ENCODE measurements around the gene CDKAL1. TPM values are rescaled to one million over a fixed set of nuclear protein-coding genes. Genes with fewer than 3 reads are reported as not detected.

CDKAL1 gene
- total and polyA plus RNA-seq, 10 donors = 4.8 to 26.9 (median 20.1) TPM

DNA sequence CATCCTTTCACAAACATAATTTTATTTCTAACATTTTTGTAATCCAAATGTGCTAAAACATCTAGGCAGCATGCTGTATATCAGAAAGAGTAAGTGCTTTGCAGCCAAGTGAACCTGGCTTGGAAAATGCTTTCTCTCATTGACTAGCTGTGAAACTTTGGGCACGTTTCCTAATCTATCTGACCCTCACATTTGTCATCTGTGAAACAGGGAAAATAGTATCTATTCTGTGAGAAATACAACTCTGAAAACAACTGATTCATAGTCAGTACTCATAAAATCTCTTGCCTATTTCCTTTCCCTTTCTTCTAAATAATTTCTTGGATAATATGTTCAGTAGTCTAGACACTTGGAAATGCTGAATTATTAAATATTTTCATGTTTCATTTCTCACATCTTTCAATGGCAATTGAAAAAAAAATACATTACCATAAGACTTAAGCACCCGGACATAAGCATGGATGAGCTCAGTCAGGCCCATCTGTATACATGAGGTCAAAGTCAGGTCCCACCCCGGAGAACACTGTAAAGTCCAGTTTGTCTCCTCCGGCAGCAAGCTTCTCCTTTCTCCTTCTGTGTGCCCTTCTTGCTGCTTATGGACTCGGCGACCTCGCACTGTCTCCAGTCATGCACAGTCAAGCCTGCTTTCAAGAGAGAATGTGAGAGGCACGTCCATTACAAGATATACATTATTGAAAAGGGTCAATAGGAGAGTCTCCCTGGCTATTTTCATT lies 604.2 kb downstream of the CDKAL1 start:
- H3K4me3 ChIP-seq = no peak overlapping the region
- DNase-seq = no peak
- WGBS, 5 donors = 78 to 88% (median 80%) methylated on average over 8 of the region's 8 CpGs
- H3K4me1 ChIP-seq = no peaks in the 10 kb centered on the region
- no peak overlapping the region for H3K27ac ChIP-seq
- intact Hi-C loops (cut with DNase I; ENCODE audit: low total_unique reads) = no loop called here
- H3K9me3 ChIP-seq = no peaks in the 10 kb centered on the region
- H3K27me3 ChIP-seq (replicated peaks in 1 of 7) = no peaks in the 10 kb centered on the region
- peaks cover 0 to 16% (median 0%) of the 10 kb centered on the region in 6 donors for H3K36me3 ChIP-seq
- no peak for TF ChIP-seq POLR2A (IDR thresholded peaks at IDR 0.05)
- TF ChIP-seq POLR2AphosphoS5 (IDR thresholded peaks at IDR 0.05) = no peak
- TF ChIP-seq, protein P1, sequence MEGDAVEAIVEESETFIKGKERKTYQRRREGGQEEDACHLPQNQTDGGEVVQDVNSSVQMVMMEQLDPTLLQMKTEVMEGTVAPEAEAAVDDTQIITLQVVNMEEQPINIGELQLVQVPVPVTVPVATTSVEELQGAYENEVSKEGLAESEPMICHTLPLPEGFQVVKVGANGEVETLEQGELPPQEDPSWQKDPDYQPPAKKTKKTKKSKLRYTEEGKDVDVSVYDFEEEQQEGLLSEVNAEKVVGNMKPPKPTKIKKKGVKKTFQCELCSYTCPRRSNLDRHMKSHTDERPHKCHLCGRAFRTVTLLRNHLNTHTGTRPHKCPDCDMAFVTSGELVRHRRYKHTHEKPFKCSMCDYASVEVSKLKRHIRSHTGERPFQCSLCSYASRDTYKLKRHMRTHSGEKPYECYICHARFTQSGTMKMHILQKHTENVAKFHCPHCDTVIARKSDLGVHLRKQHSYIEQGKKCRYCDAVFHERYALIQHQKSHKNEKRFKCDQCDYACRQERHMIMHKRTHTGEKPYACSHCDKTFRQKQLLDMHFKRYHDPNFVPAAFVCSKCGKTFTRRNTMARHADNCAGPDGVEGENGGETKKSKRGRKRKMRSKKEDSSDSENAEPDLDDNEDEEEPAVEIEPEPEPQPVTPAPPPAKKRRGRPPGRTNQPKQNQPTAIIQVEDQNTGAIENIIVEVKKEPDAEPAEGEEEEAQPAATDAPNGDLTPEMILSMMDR (IDR thresholded peaks at IDR 0.05 in 8 of 11, conservative IDR thresholded peaks at IDR 0.05 in 3 of 11) = no peak

DNA sequence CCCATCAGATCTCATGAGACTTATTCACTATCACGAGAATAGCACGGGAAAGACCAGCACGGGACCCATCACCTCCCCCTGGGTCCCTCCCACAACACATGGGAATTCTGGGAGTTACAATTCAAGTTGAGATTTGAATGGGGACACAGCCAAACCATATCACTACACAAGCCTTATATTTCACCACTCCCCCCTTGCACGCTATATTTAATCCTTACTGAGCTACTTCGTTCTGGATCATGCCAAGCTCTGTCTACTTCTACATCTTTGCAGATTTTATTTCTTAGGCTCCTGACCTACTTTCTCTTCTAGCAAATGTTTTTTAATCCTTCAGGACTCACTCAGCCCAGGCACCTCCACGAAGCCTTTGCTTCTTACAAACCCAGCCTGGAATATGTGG lies 606.7 kb downstream of the CDKAL1 start:
- intact Hi-C loops (cut with DNase I; ENCODE audit: low total_unique reads) = no loop called here
- Histone ChIP-seq H3K4me1 (no peaks in the 10 kb centered on the region), H3K36me3 (peaks cover 0 to 16% (median 0%) of the 10 kb centered on the region in 6 donors), H3K4me3 (no peak overlapping the region), H3K27ac (no peak overlapping the region), H3K27me3 (replicated peaks in 1 of 7) (no peaks in the 10 kb centered on the region), H3K9me3 (no peaks in the 10 kb centered on the region)
- no peak for TF ChIP-seq POLR2AphosphoS5 (IDR thresholded peaks at IDR 0.05)
- TF ChIP-seq, protein P1 (IDR thresholded peaks at IDR 0.05 in 8 of 11, conservative IDR thresholded peaks at IDR 0.05 in 3 of 11) = no peak
- TF ChIP-seq POLR2A (IDR thresholded peaks at IDR 0.05) = no peak
- WGBS, 5 donors = 94 to 99% (median 96%) methylated on average over 6 of the region's 6 CpGs
- DNase-seq = no peak

DNA sequence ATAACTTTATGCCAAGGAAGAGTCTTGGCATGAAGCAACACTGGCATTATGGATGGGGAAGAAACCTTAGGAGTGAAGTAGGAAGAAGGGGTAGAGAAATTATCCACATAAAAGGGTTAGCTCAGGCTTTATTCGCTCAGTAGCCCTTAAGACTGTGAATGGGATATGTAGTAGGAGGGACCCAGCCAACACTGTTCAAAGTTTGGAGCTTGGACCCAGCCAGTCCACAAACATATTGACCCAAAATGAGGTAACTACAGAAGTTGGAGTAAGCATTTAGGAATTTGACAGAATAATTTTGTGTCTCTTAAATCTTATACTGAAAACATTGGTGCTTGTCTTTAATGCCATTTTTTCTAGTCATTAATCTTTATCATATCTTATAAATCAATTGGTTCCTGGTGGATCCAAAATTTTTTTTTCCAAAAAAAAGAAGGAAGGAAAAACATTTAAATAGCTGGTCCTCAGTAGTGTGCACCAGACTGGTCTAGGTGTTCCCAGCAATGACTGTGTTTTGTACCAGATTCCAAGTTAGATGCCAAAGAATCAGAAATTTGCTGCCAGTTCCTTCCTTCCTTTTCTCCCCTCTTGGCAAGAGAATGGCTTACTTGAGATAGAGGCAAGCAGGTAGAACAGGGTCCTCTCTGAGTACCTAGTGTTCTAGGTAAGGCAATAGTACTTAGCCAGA lies 607.5 kb downstream of the CDKAL1 start:
- intact Hi-C loops (cut with DNase I; ENCODE audit: low total_unique reads) = no loop called here
- H3K27me3 ChIP-seq (replicated peaks in 1 of 7) = no peaks in the 10 kb centered on the region
- peaks cover 0 to 16% (median 0%) of the 10 kb centered on the region in 6 donors for H3K36me3 ChIP-seq
- H3K4me3 ChIP-seq = no peak overlapping the region
- WGBS, 5 donors = 88 to 100% (median 95%) methylated on average over 1 of the region's 1 CpG
- no peak for DNase-seq
- no peak for TF ChIP-seq POLR2AphosphoS5 (IDR thresholded peaks at IDR 0.05)
- TF ChIP-seq, protein P1 (IDR thresholded peaks at IDR 0.05 in 8 of 11, conservative IDR thresholded peaks at IDR 0.05 in 3 of 11) = no peak
- no peak for TF ChIP-seq POLR2A (IDR thresholded peaks at IDR 0.05)
- H3K9me3 ChIP-seq = no peaks in the 10 kb centered on the region
- H3K4me1 ChIP-seq = no peaks in the 10 kb centered on the region
- H3K27ac ChIP-seq = no peak overlapping the region

DNA sequence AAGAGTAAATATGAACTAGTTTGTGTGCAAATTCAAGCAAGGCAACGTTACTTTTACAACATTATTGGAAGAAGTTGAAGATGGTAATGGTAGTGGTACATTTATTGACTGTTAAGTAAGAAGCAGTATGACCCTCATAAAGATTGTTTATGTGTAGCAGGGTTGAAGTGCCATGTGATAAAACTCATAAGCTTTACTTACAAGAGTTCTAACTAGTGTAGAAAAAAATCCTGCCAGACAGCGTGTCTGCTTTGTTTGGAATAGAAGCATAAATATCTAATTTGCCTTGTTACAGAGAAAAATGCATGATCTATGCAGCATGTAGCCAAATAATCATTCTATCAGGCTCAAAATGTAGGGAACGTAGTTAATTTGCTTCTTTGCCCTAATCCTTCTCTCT lies 608.5 kb downstream of the CDKAL1 start:
- H3K27me3 ChIP-seq (replicated peaks in 1 of 7) = no peaks in the 10 kb centered on the region
- no peak overlapping the region for H3K4me3 ChIP-seq
- no peak overlapping the region for H3K27ac ChIP-seq
- H3K4me1 ChIP-seq = peaks cover 0 to 2% (median 0%) of the 10 kb centered on the region in 6 donors
- TF ChIP-seq POLR2AphosphoS5 (IDR thresholded peaks at IDR 0.05) (no peak), POLR2A (IDR thresholded peaks at IDR 0.05) (no peak)
- TF ChIP-seq, protein P1 (IDR thresholded peaks at IDR 0.05 in 8 of 11, conservative IDR thresholded peaks at IDR 0.05 in 3 of 11) = no peak
- WGBS, 5 donors = 94 to 98% (median 96%) methylated on average over 3 of the region's 3 CpGs
- H3K36me3 ChIP-seq = peaks cover 0 to 16% (median 0%) of the 10 kb centered on the region in 6 donors
- DNase-seq = no peak
- intact Hi-C loops (cut with DNase I; ENCODE audit: low total_unique reads) = no loop called here
- no peaks in the 10 kb centered on the region for H3K9me3 ChIP-seq

Measured in spleen (tissue), 11 donors.